GM15510 (cell line): ENCODE data around the gene FARP1.

Experiments
- POLR2A ChIP-seq: IDR thresholded peaks from 3 replicates; pipeline ENCODE4 v1.6.1; 2011; ENCODE audit warnings: borderline replicate concordance; ENCODE audit not compliant: insufficient read length; ENCODE audit errors: extremely low read depth

Gene FARP1

DNA sequence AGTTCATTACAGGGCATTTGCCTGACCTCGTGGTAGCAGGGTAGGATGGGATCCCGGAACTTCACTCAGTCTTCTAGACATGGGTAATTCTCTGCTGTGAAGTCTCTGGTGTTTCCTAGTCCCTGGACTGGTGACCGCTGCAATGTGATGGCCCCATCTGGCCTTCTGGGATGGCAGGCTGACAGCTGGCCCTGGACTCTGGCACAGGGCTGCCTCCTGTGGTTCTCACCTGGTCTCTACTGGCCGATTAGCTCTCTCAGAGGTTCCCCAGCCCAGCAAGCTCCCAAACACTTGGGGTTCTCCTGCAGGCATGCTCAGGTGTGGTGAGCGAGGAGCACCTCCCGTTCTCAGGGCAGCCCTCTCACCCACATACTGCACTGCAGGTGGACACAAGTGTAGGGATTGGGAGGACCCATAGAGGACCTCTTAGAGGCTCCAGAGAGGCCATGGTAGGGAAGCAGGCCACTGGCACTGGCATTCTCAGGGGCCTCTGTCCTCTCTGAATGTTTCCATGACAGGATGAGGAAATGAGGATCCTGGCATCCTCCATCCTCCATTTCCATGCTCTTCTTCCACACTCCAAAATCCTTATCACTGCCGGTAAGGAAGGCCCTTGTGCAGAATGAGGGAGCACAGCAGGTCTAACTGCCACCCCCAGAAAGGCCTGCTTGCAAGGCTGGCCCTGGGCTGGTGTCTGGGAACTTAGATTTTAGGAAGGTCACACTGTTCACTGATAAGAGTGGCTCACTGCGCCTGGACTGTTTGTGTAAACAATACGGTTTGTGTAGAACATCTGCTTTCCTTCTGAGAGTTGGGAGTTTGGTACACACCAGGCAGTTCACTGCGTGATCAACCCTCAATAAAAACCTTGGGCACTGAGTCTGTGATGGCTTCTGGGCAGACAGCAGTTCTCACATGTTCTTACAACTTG lies 31.5 kb upstream of the FARP1 start:
- TF ChIP-seq POLR2A: no peak

GRCh38 chr13:98112456-98112855 lies 30.4 kb upstream of the FARP1 start:
- TF ChIP-seq POLR2A: no peak

GRCh38 chr13:98118865-98119264 lies 24.0 kb upstream of the FARP1 start:
- TF ChIP-seq POLR2A: no peak

- TF ChIP-seq POLR2A: no peak
Measured at GRCh38 chr13:98123176-98123575, 19.7 kb upstream of the FARP1 start.

DNA sequence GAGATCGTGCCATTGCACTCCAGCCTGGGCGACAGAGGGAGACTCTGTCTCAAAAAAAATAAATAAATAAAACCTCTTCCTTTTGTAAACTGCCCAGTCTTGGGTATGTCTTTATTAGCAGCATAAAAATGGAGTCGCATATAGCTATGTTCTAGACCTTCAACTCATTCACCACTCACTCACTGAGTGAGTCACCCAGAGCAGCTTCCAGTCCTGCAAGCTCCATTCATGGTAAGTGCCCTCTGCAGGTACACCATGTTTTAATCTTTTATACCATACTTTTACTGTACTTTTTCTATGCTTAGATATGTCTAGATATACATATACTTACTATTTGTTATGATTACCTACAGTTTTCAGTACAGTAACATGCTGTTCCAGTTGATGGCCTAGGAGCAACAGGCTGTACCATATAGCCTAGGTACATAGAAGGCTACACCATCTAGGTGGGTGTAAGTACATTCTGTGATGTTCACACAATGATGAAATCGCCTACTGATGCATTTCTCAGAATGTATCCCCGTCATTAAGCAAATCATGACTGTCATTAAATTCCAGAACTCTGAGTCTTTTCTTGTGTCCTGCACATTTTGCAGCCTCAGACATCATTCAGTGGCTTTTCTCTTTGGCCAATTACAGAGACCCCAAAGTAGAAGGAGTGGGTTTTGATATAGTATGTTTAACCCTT lies 13.7 kb upstream of the FARP1 start:
- no peak for TF ChIP-seq POLR2A

GRCh38 chr13:98133946-98134345 lies 8.9 kb upstream of the FARP1 start:
- no peak for TF ChIP-seq POLR2A

GRCh38 chr13:98134901-98135300 lies 8.0 kb upstream of the FARP1 start:
- TF ChIP-seq POLR2A: no peak

- TF ChIP-seq POLR2A: no peak
Measured at GRCh38 chr13:98141091-98141490, 1.8 kb upstream of the FARP1 start.

DNA sequence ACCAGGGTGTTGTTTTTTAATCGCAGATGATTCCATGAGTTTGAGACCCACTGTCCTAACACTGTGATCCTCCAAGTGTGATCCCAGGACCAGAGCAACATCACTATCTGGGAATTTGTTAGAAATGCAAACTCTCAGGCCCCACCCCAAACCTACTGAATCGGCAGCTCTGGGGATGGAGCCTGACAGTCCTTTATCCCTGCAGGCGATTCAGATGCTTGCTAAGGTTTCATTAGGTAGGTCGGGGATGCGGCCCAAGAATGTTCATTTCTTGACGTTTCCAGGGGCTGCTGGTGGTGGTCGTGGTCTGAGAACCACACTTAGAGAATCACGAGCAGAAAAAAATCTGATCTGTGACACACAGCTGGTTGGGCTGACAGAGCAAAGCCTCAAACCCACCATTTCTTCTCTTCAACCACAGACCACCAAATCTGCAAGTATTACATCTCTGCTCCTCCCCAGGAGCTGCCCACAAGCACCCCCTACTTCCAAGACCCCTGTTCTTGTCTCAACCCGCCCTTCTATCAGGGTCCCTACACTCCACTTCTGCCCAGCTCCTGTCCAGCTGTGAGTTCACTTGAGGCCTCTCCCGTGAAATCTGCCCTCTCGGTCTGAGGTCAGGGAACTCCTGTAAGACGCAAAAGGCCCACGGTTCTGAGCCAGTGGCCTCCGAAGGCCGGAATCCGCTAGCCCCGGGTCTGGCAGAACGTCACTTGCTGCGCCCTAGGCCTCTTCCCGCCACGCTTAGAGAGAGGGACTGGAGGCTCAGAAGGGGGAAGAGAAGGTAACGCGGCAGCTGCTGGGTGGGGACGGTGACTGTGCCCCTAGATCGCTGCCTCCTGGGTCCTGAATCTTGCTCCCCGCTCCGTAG lies 1.1 kb upstream of the FARP1 start:
- no peak for TF ChIP-seq POLR2A

DNA sequence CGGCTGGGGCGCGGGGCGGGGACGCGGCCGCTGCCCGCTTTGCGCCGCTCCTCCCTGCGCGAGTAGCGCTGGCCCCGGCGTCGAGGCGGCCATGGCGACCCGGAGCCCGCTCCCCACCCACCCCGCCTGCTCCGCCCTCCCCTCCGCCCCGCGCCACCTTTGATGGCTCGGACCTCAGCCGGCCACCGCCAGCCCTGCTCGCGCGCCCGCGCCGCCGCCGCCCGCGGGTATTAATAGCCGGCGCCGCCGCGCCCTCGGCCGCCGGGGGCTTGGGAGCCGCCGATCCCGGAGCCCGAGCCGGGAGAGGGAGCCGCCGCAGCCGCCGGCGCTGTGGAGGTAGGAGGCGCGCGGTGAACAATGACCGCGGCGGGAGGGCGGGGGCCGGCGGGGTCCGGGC lies 261 bp downstream of the FARP1 start:
- TF ChIP-seq POLR2A: no peak

DNA sequence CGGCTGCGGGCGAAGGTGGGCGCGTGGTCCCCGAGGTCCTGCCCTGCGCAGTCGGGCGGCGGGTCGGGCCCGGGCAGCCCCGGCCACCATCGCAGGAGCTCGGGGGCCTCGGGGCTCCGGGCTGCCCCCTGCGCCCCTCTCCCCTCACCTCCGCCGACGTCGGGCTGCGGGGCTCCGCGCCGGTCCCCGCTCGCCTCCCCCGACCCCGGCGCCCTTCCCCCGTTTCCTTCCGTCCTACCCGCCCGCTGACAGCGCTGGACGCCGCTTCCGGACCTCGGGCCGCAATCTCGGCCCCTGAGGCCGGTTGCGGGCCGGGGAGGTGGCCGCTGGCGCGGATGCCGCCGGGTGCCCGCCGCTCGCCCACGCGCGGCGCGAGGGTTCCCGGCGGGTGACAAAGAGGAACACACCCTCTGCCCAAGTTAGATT lies 720 bp downstream of the FARP1 start:
- TF ChIP-seq POLR2A: no peak

DNA sequence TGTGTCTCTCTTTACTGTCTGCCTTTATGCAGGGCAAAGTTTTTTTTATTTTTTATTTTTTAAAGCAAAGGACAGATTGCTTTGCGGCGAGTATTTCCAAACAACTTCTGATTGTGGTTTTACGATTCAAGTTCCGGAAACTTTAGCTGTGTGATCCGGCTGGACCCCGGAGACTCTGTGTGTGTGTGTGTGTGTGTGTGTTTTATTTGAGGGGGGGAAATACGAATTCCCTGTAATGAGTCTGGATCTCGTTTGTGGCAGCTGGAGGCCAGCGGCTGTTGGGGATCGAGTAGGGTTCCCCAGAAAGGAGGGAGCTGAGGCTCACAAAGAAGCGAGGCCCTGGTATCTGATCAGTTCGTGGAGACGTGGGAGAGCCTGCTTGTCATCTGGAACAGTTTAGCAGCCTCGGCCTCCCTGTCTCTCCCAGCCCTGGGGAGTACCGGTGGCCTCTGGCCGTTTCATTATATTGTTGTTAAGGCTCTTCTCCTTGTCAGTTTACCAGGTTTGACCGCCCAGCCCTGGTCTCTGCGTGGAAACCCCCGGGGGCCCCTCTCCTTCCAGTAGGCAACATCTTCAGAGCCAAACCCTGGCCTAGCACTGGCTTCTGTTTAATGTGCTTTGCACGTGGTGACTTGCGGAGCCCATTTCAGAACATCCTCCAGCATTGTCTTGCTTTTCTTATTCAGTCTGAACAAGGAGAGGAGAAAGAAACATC lies 1.3 kb downstream of the FARP1 start:
- TF ChIP-seq POLR2A: no peak

- TF ChIP-seq POLR2A: no peak
Measured at GRCh38 chr13:98144801-98145350, 2.0 kb downstream of the FARP1 start.

DNA sequence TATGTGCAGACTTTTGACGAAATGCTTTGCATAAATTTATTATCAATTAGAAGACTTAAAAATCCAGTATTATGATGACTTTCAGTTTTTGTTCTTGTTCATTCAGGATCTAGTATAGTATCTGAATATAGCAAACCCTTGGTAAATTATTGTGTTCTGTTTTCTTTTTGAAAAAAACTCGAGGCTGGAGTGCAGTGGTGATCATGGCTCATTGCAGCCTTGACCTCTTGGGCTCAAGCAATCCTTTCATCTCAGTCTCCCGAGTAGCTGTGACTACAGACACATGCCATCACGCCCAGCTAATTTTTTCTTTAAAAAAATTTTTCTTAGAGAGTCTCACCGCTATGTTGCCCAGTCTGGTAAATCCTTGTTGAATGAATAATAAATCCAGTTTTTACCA lies 4.6 kb downstream of the FARP1 start:
- TF ChIP-seq POLR2A: no peak
